ENCODE results near the gene ATP9B. TPM values are rescaled to one million over a fixed set of nuclear protein-coding genes. Genes with fewer than 3 reads are reported as not detected.

ATP9B gene
- total and polyA plus RNA-seq, 10 of the 15 experiments (the other 5 are each of a cell fraction or from before 2014, with no cell fraction given), result 0.74 to 20.7 (median 12.9) TPM

- TF ChIP-seq ETV6 (conservative IDR thresholded peaks at IDR 0.05 in 1 of 2, IDR thresholded peaks at IDR 0.05 in 1 of 2; ENCODE audit: borderline replicate concordance in 1 of 2, low read depth in 1 of 2) (peak in 1 of 2 experiments; percentile 18; a peak in 1 of 4 replicates), BACH1 (IDR thresholded peaks at IDR 0.05; ENCODE audit: borderline replicate concordance) (peak; percentile 99), IKZF2 (IDR thresholded peaks at IDR 0.05) (0 out of 4 replicates have a peak, but pooled peaks of 1 of the 2 experiments have one; percentile 3)
- TF ChIP-seq, protein P1, sequence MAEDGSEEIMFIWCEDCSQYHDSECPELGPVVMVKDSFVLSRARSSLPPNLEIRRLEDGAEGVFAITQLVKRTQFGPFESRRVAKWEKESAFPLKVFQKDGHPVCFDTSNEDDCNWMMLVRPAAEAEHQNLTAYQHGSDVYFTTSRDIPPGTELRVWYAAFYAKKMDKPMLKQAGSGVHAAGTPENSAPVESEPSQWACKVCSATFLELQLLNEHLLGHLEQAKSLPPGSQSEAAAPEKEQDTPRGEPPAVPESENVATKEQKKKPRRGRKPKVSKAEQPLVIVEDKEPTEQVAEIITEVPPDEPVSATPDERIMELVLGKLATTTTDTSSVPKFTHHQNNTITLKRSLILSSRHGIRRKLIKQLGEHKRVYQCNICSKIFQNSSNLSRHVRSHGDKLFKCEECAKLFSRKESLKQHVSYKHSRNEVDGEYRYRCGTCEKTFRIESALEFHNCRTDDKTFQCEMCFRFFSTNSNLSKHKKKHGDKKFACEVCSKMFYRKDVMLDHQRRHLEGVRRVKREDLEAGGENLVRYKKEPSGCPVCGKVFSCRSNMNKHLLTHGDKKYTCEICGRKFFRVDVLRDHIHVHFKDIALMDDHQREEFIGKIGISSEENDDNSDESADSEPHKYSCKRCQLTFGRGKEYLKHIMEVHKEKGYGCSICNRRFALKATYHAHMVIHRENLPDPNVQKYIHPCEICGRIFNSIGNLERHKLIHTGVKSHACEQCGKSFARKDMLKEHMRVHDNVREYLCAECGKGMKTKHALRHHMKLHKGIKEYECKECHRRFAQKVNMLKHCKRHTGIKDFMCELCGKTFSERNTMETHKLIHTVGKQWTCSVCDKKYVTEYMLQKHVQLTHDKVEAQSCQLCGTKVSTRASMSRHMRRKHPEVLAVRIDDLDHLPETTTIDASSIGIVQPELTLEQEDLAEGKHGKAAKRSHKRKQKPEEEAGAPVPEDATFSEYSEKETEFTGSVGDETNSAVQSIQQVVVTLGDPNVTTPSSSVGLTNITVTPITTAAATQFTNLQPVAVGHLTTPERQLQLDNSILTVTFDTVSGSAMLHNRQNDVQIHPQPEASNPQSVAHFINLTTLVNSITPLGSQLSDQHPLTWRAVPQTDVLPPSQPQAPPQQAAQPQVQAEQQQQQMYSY (CRISPR knock-in tag; IDR thresholded peaks at IDR 0.05), result no peak
- TF ChIP-seq, protein P2, sequence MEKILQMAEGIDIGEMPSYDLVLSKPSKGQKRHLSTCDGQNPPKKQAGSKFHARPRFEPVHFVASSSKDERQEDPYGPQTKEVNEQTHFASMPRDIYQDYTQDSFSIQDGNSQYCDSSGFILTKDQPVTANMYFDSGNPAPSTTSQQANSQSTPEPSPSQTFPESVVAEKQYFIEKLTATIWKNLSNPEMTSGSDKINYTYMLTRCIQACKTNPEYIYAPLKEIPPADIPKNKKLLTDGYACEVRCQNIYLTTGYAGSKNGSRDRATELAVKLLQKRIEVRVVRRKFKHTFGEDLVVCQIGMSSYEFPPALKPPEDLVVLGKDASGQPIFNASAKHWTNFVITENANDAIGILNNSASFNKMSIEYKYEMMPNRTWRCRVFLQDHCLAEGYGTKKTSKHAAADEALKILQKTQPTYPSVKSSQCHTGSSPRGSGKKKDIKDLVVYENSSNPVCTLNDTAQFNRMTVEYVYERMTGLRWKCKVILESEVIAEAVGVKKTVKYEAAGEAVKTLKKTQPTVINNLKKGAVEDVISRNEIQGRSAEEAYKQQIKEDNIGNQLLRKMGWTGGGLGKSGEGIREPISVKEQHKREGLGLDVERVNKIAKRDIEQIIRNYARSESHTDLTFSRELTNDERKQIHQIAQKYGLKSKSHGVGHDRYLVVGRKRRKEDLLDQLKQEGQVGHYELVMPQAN (conservative IDR thresholded peaks at IDR 0.05), result peak; percentile 94; the same call in 1 of the 2 replicates
Observed at GRCh38 chr18:79068341-79068936, 755 bp upstream of the ATP9B start (continued).
